Choroid plexus epithelial cell (primary cell): Measurements from ENCODE around the gene TTC31.

Source experiments
- DNase-seq: peaks from one replicate; pipeline ENCODE4 v3.0.0-alpha.2; 2010; ENCODE audit warnings: low read depth
- H3K4me3 ChIP-seq: 2 replicates; pipeline ENCODE4 v1.5.1; 2011; ENCODE audit warnings: low read depth, mild to moderate bottlenecking, control low read depth, low read length, moderate library complexity
- CTCF ChIP-seq: conservative IDR thresholded peaks from 2 replicates; pipeline ENCODE4 v1.5.1; 2011; ENCODE audit warnings: low read depth, mild to moderate bottlenecking, control low read depth, inconsistent platforms, low read length, moderate library complexity

The TTC31 gene

DNA sequence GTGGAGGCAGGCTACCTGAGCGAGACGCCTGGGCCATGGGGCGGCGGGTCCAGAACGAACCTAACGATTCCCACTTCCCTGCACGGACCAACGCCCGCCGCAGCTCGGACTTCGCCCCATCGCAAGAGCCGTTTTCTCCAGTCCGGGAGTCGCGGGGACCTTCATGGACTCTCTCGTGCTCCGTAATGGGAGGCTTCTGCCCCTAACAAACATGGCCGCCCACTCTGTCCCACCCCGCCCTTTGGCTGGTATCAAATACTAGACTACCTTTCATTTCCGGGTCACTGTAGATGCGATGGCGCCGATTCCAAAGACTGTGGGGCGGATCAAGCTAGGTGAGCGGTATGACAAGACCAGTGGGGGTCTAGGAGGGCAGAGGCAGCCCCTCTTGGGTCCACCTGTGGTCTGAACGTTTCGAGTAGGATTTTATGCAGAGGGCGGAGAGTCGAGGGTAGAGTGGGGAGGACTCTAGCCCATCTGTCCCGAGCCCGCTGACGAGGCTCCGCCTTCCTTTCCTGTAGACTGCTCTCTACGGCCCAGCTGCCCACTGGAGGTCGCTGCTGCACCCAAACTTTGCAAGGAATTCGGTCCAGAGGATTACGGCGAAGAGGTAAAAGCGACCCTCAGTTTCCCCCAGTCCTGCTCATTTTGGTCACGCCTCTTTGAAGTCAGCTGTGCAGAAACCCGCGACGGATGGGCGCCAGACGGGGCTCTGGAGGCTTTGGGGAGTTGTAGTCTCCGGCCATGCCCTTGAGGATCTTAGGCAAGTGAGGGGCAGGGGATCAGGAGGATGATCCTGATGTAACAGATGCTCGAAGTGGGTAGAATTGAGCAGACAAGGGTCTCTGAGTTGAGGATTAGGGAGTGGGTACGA is at the start of gene TTC31, which contains the start of gene CCDC142:
TSS of gene TTC31 (plus strand) at position 281 of the 874 bp plus-strand sequence. CDS start at position 296, 15 bp downstream.
TSS of gene CCDC142 (minus strand) at position 198 of the 874 bp plus-strand sequence. CDS start at position 37, 161 bp downstream.
- peak within 1 kb of the TSS; percentile 94 for H3K4me3 ChIP-seq
- peak; percentile 97 for DNase-seq
- peak; percentile 92 for TF ChIP-seq CTCF

DNA sequence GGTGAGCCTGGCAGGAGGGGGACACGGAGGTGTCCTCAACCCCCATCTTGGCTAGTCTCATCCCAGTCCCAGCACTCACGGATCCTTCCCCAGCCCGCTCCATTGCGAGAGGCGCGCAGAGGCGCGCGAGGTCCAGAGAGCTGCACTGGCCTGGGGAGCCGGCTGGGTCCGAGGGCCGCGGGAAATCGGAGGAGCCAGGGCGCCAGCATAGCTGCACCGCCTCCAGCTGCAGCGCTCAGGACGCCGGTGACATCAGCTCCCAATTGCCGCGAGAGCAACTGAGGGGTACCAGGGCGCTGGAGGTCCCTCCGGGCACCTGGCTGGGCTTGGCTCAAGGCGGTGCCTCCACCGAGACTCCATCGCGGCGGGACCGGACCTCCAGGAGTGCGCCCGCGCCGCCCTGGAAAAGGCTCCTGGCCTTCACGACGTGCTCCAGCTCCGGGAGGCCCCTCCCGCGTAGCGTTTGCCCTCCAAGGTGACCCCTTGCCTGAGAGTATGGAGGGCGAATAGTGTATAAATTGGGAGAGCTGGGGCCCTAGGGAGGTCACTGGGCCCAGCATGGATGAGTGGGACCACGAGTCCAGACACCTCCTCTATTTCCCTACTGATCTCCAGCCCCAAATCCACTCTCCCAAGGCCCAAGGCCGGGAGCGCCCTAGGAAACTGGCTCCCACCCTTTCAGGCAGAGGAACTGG is 46.6 kb upstream of the TTC31 start:
- no peak for DNase-seq
- no peak overlapping the region for H3K4me3 ChIP-seq
- TF ChIP-seq CTCF = no peak

- no peak overlapping the region for H3K4me3 ChIP-seq
- DNase-seq = peak; percentile 75
- no peak for TF ChIP-seq CTCF
These were observed 45.8 kb upstream of the TTC31 start for GRCh38 chr2:74436848-74437695.

GRCh38 chr2:74438248-74438647 is 44.6 kb upstream of the TTC31 start:
- no peak overlapping the region for H3K4me3 ChIP-seq
- no peak for TF ChIP-seq CTCF
- DNase-seq = no peak

- peak overlapping the region; percentile 68 for H3K4me3 ChIP-seq
- no peak for TF ChIP-seq CTCF
- no peak for DNase-seq
These were observed 43.5 kb upstream of the TTC31 start for GRCh38 chr2:74439373-74439772.

DNA sequence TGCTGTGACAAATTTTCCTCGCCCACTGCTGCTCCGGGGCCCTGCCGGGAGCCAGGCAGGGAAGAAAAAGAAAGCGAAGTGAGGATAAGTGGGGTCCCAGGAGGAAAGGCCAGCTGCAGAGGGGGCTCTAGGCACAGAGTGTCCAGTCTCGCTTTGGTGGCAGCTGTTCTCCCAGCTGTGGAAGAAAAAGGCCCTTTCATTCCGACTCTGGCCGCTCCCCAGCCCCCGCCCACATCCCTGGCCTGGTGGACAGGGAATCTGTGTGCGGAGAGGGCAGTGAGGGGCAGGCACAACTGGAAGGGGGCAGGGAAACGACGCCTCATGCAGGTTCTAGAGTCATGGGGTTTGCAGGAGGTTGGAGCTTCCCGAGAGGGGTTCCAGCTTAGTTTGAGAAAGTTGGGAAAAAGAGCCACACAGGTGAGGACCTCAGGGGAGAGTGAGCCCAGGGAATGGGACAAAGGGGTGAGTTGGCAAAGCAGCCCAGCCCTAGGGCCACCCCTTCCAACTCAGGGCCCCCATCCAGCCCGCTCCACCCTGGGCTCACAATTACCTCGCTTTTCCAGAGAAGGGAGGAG is 43.0 kb upstream of the TTC31 start:
- no peak for TF ChIP-seq CTCF
- DNase-seq = peak; percentile 46
- H3K4me3 ChIP-seq = peak overlapping the region; percentile 68
